ENCODE measurements around the gene KRT86.

KRT86 gene

GRCh38 chr12:52306731-52307130 lies 32.3 kb downstream of the KRT86 start:
- peaks cover 73% of the 10 kb centered on the region for H3K27me3 ChIP-seq
- H3K9me3 ChIP-seq: no peaks in the 10 kb centered on the region
- no peak for TF ChIP-seq CTCF (IDR thresholded peaks at IDR 0.05)
- H3K27ac ChIP-seq: no peak overlapping the region
- H3K36me3 ChIP-seq: no peaks in the 10 kb centered on the region
- no peaks in the 10 kb centered on the region for H3K4me1 ChIP-seq (ENCODE audit: control insufficient read depth in 1 of 2, insufficient read depth in 1 of 2, low read depth in 1 of 2, low read length in 1 of 2)
- no peak overlapping the region for H3K4me3 ChIP-seq (ENCODE audit: low read depth in 1 of 2, low read length in 1 of 2)

- peaks cover 81% of the 10 kb centered on the region for H3K27me3 ChIP-seq
- H3K9me3 ChIP-seq: no peaks in the 10 kb centered on the region
- no peak for TF ChIP-seq CTCF (IDR thresholded peaks at IDR 0.05)
- no peak overlapping the region for H3K27ac ChIP-seq
- no peaks in the 10 kb centered on the region for H3K36me3 ChIP-seq
- H3K4me3 ChIP-seq (ENCODE audit: low read depth in 1 of 2, low read length in 1 of 2): no peak overlapping the region
- H3K4me1 ChIP-seq (ENCODE audit: control insufficient read depth in 1 of 2, insufficient read depth in 1 of 2, low read depth in 1 of 2, low read length in 1 of 2): no peaks in the 10 kb centered on the region
Observed at GRCh38 chr12:52307836-52308805, 33.7 kb downstream of the KRT86 start.

DNA sequence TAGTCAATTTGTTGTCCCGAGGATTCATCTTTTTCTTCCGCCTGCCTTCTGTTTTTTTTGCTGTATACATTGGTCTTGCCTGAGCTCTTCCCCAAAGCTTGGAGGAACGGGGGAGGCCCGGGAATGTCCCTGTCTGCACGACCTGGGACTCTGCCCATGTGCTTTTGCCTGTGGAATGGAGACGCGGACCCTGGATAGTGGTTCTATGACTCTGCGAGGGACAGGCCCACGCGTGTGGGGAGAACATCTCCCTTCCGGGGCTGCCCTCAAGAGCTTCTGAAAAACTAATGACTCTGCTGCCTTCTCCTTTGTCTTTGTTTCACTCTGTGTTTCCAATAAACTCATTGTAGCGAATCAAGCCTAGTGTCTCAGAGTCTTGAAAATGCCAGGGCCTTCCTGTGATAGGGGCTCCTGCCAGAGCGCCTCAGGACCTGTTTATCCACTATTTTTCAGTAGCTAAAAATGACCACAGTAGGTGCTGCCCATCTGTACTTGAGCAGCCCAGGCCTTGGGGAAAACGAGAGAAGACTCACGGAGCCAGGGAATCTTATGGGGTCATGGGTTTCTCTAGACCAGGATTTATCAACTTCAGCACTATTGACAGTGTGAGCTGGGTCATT lies 34.5 kb downstream of the KRT86 start:
- Histone ChIP-seq H3K9me3 (no peaks in the 10 kb centered on the region), H3K27me3 (peaks cover 88% of the 10 kb centered on the region), H3K4me3 (ENCODE audit: low read depth in 1 of 2, low read length in 1 of 2) (no peak overlapping the region), H3K36me3 (no peaks in the 10 kb centered on the region), H3K4me1 (ENCODE audit: control insufficient read depth in 1 of 2, insufficient read depth in 1 of 2, low read depth in 1 of 2, low read length in 1 of 2) (no peaks in the 10 kb centered on the region), H3K27ac (no peak overlapping the region)
- TF ChIP-seq CTCF (IDR thresholded peaks at IDR 0.05): no peak

DNA sequence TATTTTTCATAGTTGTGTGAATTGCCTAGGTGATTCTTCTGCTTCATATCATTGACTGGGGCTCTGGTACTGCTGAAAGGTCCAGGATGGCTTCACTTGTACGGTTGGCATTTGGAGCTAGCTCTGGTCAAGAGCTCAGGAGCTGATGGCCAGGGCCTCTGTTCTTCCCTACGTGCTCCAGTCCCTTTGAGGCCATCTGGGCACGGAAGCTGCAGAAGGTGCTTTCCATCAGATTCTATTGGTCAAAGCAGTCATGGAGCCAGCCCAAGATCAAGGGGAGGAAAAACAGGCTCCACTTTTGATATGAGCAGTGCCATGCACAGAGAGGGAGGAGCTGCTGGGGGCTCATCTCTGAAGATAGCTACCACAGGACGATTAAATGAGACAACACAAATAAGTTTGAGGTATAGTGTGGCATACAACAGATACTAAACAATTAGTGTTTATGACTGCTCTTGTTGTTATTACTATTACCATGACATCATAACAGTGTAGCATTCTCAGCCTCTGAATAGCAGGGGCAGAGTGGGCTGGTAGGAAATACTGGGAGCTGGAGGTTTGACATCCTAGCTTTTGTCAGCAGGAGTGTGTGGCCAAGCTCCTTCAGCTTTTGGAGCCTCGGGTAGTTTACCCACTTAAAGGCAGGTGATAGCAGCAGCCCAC lies 36.3 kb downstream of the KRT86 start:
- Histone ChIP-seq H3K36me3 (no peaks in the 10 kb centered on the region), H3K27ac (no peak overlapping the region), H3K9me3 (no peaks in the 10 kb centered on the region), H3K27me3 (peaks cover 80% of the 10 kb centered on the region), H3K4me3 (ENCODE audit: low read depth in 1 of 2, low read length in 1 of 2) (no peak overlapping the region), H3K4me1 (ENCODE audit: control insufficient read depth in 1 of 2, insufficient read depth in 1 of 2, low read depth in 1 of 2, low read length in 1 of 2) (no peaks in the 10 kb centered on the region)
- TF ChIP-seq CTCF (IDR thresholded peaks at IDR 0.05): no peak

DNA sequence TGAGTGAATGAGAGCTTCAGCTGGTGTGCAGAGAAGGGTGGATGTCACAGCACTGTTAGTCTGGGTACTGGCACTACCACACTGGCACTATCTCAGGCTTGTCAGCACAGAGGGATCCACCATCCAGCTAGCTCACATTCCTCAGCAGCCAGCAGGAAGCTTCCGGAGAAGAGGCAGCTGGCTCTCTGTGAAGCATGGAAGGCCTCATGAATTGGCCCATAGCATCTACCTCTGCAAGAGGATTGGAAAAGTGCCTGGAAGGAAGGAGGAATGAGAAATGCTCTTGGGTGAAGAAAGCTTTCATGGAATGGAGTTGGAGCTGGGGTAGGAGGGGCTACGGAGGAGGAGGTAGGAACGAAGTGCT lies 36.8 kb downstream of the KRT86 start:
- H3K27ac ChIP-seq: no peak overlapping the region
- peaks cover 75% of the 10 kb centered on the region for H3K27me3 ChIP-seq
- no peaks in the 10 kb centered on the region for H3K4me1 ChIP-seq (ENCODE audit: control insufficient read depth in 1 of 2, insufficient read depth in 1 of 2, low read depth in 1 of 2, low read length in 1 of 2)
- no peaks in the 10 kb centered on the region for H3K36me3 ChIP-seq
- no peaks in the 10 kb centered on the region for H3K9me3 ChIP-seq
- no peak overlapping the region for H3K4me3 ChIP-seq (ENCODE audit: low read depth in 1 of 2, low read length in 1 of 2)
- TF ChIP-seq CTCF (IDR thresholded peaks at IDR 0.05): no peak
